GM19452 (cell line): ENCODE data around the gene NRTN.

Source experiments
- ATAC-seq: cut with Tn5 transposase; IDR thresholded peaks from one replicate; pipeline ENCODE4 v1.9.1; 2021; ENCODE audit not compliant: unreplicated experiment

NRTN gene

GRCh38 chr19:5789886-5790558, 14.8 kb upstream of the NRTN start:
- ATAC-seq, result no peak

- peak; percentile 86 for ATAC-seq
These were observed 14.0 kb upstream of the NRTN start, which contains the start of gene DUS3L for GRCh38 chr19:5790559-5791520. Gene DUS3L (minus strand): TSS chr19:5791163. CDS start chr19:5791141, 22 bp downstream.

- ATAC-seq, result no peak
These were observed 12.6 kb upstream of the NRTN start for GRCh38 chr19:5792224-5792623.

GRCh38 chr19:5793188-5793587, 11.7 kb upstream of the NRTN start:
- ATAC-seq, result no peak

GRCh38 chr19:5795382-5795919, 9.4 kb upstream of the NRTN start:
- ATAC-seq, result no peak

- ATAC-seq, result no peak
These were observed 6.6 kb upstream of the NRTN start for GRCh38 chr19:5798244-5798643.

- no peak for ATAC-seq
These were observed 5.3 kb upstream of the NRTN start for GRCh38 chr19:5799247-5800241.

- no peak for ATAC-seq
These were observed 4.3 kb upstream of the NRTN start for GRCh38 chr19:5800361-5801270.

GRCh38 chr19:5801796-5802619, 2.9 kb upstream of the NRTN start:
- no peak for ATAC-seq

GRCh38 chr19:5803441-5803751, 1.5 kb upstream of the NRTN start:
- no peak for ATAC-seq

- ATAC-seq, result peak; percentile 55
These were observed 933 bp upstream of the NRTN start for GRCh38 chr19:5803752-5804515.

- no peak for ATAC-seq
These were observed 730 bp downstream of the NRTN start for GRCh38 chr19:5805462-5806132.

- no peak for ATAC-seq
These were observed 1.2 kb downstream of the NRTN start for GRCh38 chr19:5806133-5806489.

GRCh38 chr19:5806905-5807304, 2.0 kb downstream of the NRTN start:
- ATAC-seq, result no peak

GRCh38 chr19:5808120-5808816, 3.4 kb downstream of the NRTN start:
- no peak for ATAC-seq

- no peak for ATAC-seq
These were observed 4.2 kb downstream of the NRTN start for GRCh38 chr19:5809053-5809452.

GRCh38 chr19:5809469-5809868, 4.6 kb downstream of the NRTN start:
- ATAC-seq, result no peak
